MM.1S (cell line): ENCODE results near the gene GOLGA6A.

Experiments used
- DNase-seq: peaks from one replicate; pipeline ENCODE4 v3.0.0-alpha.2; 2015
- H2AFZ ChIP-seq: fragments of 300-600 bp; sonication (generic); 2 replicates; pipeline ENCODE4 v1.6.0; 2016; ENCODE audit warnings: antibody characterized with exemption, low read length
- H3F3A ChIP-seq: fragments of 300-600 bp; sonication (generic); 2 replicates; pipeline ENCODE4 v1.6.1; 2016; ENCODE audit warnings: mild to moderate bottlenecking, antibody characterized with exemption, low read length, moderate library complexity, mixed read lengths; ENCODE audit not compliant: insufficient read depth
- H3K27ac ChIP-seq: fragments of 300-600 bp; sonication (generic); 2 replicates; pipeline ENCODE4 v1.5.1; 2016; ENCODE audit warnings: mild to moderate bottlenecking, low read length
- H3K27me3 ChIP-seq: fragments of 300-600 bp; sonication (generic); replicated peaks from 2 replicates; pipeline ENCODE4 v1.6.0; 2016; ENCODE audit warnings: low read length; ENCODE audit not compliant: insufficient read depth
- H3K36me3 ChIP-seq: fragments of 300-600 bp; sonication (generic); replicated peaks from 2 replicates; pipeline ENCODE4 v1.6.1; 2016; ENCODE audit warnings: mild to moderate bottlenecking, low read length, mixed read lengths; ENCODE audit not compliant: insufficient read depth
- H3K4me1 ChIP-seq: fragments of 300-600 bp; sonication (generic); 2 replicates; pipeline ENCODE4 v1.6.1; 2016; ENCODE audit warnings: low read length, mixed read lengths
- H3K4me2 ChIP-seq: fragments of 300-600 bp; sonication (generic); 2 replicates; pipeline ENCODE4 v1.6.0; 2016; ENCODE audit warnings: low read depth, low read length
- H3K4me3 ChIP-seq: fragments of 300-600 bp; sonication (generic); 2 replicates; pipeline ENCODE4 v1.5.1; 2016; ENCODE audit warnings: low read length, mixed read lengths
- H3K79me2 ChIP-seq: fragments of 300-600 bp; sonication (generic); 2 replicates; pipeline ENCODE4 v1.6.1; 2016; ENCODE audit warnings: mixed run types, low read length, mixed read lengths
- H3K9ac ChIP-seq: fragments of 300-600 bp; sonication (generic); 2 replicates; pipeline ENCODE4 v1.6.1; 2016; ENCODE audit warnings: low read length, mixed read lengths
- H3K9me2 ChIP-seq: fragments of 300-600 bp; sonication (generic); replicated peaks from 2 replicates; pipeline ENCODE4 v1.6.1; 2016; ENCODE audit warnings: mild to moderate bottlenecking, low read length, mixed read lengths; ENCODE audit not compliant: insufficient read depth
- H3K9me3 ChIP-seq: fragments of 300-600 bp; sonication (generic); replicated peaks from 2 replicates; pipeline ENCODE4 v1.6.1; 2016; ENCODE audit warnings: mild to moderate bottlenecking, low read length, mixed read lengths; ENCODE audit not compliant: insufficient read depth
- H4K20me1 ChIP-seq: fragments of 300-600 bp; sonication (generic); 2 replicates; pipeline ENCODE4 v1.6.1; 2016; ENCODE audit warnings: mild to moderate bottlenecking, low read length, moderate library complexity, mixed read lengths; ENCODE audit not compliant: insufficient read depth
- EZH2 ChIP-seq: fragments of 300-600 bp; sonication (generic); optimal IDR thresholded peaks from 2 replicates; pipeline ENCODE3; 2017; ENCODE audit warnings: low read depth, mild to moderate bottlenecking, antibody characterized with exemption, low read length, mixed read lengths
- EZH2phosphoT487 ChIP-seq: fragments of 300-600 bp; sonication (generic); IDR thresholded peaks from 2 replicates; pipeline ENCODE4 v1.6.1; 2018; ENCODE audit warnings: antibody characterized with exemption, low read length
- TF ChIP-seq, protein P1 (sequence below): fragments of 300-600 bp; sonication (generic); IDR thresholded peaks from 2 replicates; pipeline ENCODE4 v1.5.1; 2016; ENCODE audit warnings: antibody characterized with exemption, low read length, mixed read lengths

The GOLGA6A gene

DNA sequence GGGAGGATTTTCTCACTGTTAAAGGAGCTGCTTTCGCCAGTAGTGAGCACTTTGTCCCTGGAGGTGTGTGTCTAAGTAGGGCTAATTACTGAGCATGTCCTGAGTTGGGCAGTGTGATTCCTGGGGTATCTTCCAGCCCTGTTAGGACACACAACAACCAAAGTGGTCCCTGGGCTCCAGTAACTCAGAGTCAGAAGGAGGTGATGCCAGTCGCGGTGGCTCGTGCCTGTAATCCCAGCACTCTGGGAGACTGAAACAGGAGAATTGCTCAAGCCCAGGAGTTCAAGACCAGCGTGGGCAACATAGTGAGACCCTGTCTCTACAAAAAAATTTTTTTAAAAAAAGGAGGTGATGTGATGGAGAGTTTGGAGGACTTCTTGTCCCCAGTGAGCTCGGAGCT lies 50.3 kb downstream of the GOLGA6A start:
- H3K36me3 ChIP-seq: no peaks in the 10 kb centered on the region; the same call in 1 of the 2 replicates
- H3F3A ChIP-seq: no peaks in the 10 kb centered on the region
- no peak overlapping the region for H3K4me3 ChIP-seq
- no peaks in the 10 kb centered on the region for H3K9me3 ChIP-seq
- H3K79me2 ChIP-seq: no peaks in the 10 kb centered on the region
- H3K27me3 ChIP-seq: no peaks in the 10 kb centered on the region
- no peak overlapping the region for H3K4me2 ChIP-seq
- no peaks in the 10 kb centered on the region for H3K4me1 ChIP-seq
- no peaks in the 10 kb centered on the region for H3K9me2 ChIP-seq
- H3K9ac ChIP-seq: no peak overlapping the region
- H2AFZ ChIP-seq: no peak overlapping the region
- TF ChIP-seq EZH2 (no peak), EZH2phosphoT487 (no peak)
- TF ChIP-seq, protein P1, sequence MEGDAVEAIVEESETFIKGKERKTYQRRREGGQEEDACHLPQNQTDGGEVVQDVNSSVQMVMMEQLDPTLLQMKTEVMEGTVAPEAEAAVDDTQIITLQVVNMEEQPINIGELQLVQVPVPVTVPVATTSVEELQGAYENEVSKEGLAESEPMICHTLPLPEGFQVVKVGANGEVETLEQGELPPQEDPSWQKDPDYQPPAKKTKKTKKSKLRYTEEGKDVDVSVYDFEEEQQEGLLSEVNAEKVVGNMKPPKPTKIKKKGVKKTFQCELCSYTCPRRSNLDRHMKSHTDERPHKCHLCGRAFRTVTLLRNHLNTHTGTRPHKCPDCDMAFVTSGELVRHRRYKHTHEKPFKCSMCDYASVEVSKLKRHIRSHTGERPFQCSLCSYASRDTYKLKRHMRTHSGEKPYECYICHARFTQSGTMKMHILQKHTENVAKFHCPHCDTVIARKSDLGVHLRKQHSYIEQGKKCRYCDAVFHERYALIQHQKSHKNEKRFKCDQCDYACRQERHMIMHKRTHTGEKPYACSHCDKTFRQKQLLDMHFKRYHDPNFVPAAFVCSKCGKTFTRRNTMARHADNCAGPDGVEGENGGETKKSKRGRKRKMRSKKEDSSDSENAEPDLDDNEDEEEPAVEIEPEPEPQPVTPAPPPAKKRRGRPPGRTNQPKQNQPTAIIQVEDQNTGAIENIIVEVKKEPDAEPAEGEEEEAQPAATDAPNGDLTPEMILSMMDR: no peak
- no peaks in the 10 kb centered on the region for H4K20me1 ChIP-seq
- DNase-seq: no peak
- no peak overlapping the region for H3K27ac ChIP-seq

DNA sequence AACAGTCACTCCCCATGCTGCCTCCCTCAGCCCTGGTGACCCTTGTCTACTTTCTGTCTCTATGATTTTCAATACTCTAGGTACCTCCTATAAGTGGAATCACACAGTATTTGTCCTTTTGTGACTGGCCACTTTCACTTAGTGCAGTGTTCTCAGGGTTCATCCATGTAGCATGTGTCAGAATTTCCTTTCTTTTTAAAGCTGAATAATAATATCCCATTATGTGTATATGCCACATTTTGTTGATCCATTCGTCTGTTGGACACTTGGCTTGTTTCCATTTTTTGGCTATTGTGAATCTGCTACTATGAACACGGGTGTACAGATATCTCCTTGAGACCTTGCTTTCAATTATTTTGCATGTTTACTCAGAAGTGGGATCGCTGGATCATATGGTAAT lies 53.7 kb downstream of the GOLGA6A start:
- H3K4me2 ChIP-seq: no peak overlapping the region
- TF ChIP-seq, protein P1: no peak
- TF ChIP-seq EZH2phosphoT487 (no peak), EZH2 (no peak)
- no peak overlapping the region for H3K27ac ChIP-seq
- no peaks in the 10 kb centered on the region for H3K9me2 ChIP-seq
- no peaks in the 10 kb centered on the region for H4K20me1 ChIP-seq
- H3K9me3 ChIP-seq: no peaks in the 10 kb centered on the region
- H3K79me2 ChIP-seq: no peaks in the 10 kb centered on the region
- no peak overlapping the region for H2AFZ ChIP-seq
- H3K27me3 ChIP-seq: no peaks in the 10 kb centered on the region
- no peaks in the 10 kb centered on the region for H3F3A ChIP-seq
- H3K9ac ChIP-seq: no peak overlapping the region
- DNase-seq: no peak
- no peaks in the 10 kb centered on the region; the same call in 1 of the 2 replicates for H3K36me3 ChIP-seq
- H3K4me1 ChIP-seq: no peaks in the 10 kb centered on the region
- H3K4me3 ChIP-seq: no peak overlapping the region

GRCh38 chr15:74027688-74028087 lies 54.7 kb downstream of the GOLGA6A start:
- H3K4me2 ChIP-seq: no peak overlapping the region
- no peaks in the 10 kb centered on the region for H3F3A ChIP-seq
- H3K9me3 ChIP-seq: no peaks in the 10 kb centered on the region
- 0 out of 2 replicates have a peak, but pooled peaks cover under 1% of the 10 kb centered on the region for H3K79me2 ChIP-seq
- H3K9me2 ChIP-seq: no peaks in the 10 kb centered on the region
- no peak overlapping the region for H3K9ac ChIP-seq
- H3K4me1 ChIP-seq: no peaks in the 10 kb centered on the region
- H3K27me3 ChIP-seq: no peaks in the 10 kb centered on the region
- no peak overlapping the region for H3K27ac ChIP-seq
- no peak for DNase-seq
- no peaks in the 10 kb centered on the region for H4K20me1 ChIP-seq
- no peak overlapping the region for H3K4me3 ChIP-seq
- TF ChIP-seq EZH2phosphoT487 (no peak), EZH2 (no peak)
- TF ChIP-seq, protein P1: no peak
- no peaks in the 10 kb centered on the region; the same call in 1 of the 2 replicates for H3K36me3 ChIP-seq
- no peak overlapping the region for H2AFZ ChIP-seq
